Measurements from ENCODE around the gene OR6C70.

- TF ChIP-seq CTCF (IDR thresholded peaks at IDR 0.05) (no peak), POLR2AphosphoS5 (IDR thresholded peaks at IDR 0.05) (no peak)
These were observed 31.7 kb upstream of the OR6C70 start for GRCh38 chr12:55501601-55502000.
